Ureter (tissue), 1 donor: Measurements from ENCODE around the gene AKAP10. TPM values are rescaled to one million over a fixed set of nuclear protein-coding genes. Genes with fewer than 3 reads are reported as not detected.
"Not testable (repeated sequence)": the region's sequence is repeated elsewhere in the genome, so short reads cannot be mapped to it uniquely, and the experiment has no call there.

Experiments
- DNase-seq: peaks from one replicate; pipeline ENCODE4 v3.0.0-alpha.2; 2020; ENCODE audit warnings: low spot score
- total RNA-seq: library from RNA; stranded (reverse); gene quantifications from one replicate; pipeline ENCODE4 v1.2.4, GENCODE V29; 2023
- donor health status: DM: yes; HTN: yes; CAD: no.

Gene AKAP10
- total RNA-seq, 1 donor from 2014 or later: 57.1 TPM

- no peak for DNase-seq
Measured at GRCh38 chr17:19868079-19868395, 109.6 kb downstream of the AKAP10 start.

DNA sequence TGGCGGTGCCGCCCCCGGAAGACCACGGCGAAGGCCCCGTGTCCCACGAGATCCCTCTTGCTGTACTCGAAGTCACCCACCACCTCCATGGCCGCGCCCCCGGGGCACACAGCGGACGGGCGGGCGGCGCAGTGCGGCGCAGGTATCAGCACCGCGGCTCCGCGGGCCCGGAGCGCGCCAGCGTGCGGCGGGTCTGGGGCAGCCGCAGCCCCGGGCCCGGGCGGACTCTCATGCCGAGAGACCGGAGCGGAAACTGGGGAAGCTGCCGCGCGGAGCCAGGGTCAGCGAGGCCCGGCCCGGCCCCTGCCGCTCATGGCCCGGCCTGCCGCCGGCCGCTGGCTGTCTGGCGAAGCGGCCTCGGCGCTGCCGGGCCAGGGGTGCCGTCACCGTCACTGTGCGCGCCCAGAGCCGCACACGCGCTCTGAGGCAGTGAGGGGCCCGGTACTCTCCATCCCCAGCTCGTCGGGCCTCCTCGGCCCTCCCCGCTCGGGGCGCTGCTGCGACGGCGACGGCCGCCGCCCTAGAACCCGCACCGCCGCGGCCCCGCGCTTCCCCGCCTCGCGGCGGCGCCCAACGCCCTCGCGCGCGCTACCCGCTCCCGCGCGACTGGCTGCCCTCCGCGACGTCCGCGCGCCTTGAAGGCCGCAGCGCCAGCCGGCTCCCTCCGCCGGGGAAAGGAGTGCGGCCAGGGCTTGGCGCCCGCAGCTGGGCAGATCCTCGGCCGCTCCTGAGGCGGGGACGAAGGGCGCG lies 110.1 kb downstream of the AKAP10 start, which contains the start of gene ULK2:
ULK2 (minus strand) TSS at position 608 of the 750 bp plus-strand sequence; CDS start at position 89, 519 bp downstream.
- DNase-seq: peak; percentile 49

DNA sequence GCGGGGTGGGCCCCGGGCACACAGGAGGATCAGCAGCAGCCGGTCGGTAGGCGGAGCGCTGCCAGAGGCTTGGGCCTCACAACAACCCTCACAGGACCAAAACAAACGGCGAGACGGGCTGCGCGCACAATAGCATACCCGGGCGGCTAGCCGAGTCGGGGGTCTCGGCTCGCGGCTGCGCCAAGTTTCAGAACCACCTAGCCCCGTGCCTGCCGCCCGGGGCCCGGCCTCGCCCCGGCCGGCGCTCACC lies 110.6 kb downstream of the AKAP10 start:
- DNase-seq: peak; percentile 65

DNA sequence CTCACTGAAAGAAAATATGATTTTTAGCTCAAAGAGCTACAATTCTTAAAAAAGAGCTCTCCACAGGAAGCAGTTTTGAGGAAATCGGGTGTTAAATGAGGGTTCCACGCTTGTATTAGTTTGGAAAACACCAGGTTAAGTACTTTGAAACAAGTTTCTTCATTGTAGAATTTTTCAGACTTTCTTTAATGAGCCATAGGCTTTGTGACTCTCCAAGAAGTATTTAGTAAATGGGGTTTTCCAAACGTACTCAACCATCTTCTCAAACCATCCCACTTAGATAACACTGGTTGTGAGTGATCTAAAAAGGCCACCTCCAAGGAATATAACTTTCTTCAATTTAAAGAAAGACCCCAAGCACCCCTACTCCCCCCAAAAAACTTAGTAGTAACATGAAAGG lies 112.6 kb downstream of the AKAP10 start:
- no peak for DNase-seq

DNA sequence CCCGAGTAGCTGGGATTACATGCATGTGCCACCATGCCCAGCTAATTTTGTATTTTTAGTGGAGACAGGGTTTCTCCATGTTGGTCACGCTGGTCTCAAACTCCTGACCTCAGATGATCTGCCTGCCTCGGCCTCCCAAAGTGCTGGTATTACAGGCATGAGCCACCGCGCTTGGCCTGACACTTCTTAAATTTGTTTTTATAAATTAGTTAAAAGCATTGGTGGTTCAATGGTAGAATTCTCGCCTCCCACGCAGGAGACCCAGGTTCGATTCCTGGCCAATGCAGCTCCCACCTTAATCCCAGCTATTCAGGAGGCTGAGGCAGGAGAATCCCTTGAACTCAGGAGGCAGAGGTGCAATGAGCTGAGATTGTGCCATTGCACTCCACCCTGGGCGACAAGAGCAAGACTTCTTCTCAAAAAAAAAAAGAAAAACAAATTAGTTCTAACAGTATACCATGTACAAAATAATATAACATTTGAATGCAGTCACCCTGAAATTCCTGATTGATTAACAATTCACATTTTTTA lies 116.9 kb downstream of the AKAP10 start:
- not testable (repeated sequence) for DNase-seq

DNA sequence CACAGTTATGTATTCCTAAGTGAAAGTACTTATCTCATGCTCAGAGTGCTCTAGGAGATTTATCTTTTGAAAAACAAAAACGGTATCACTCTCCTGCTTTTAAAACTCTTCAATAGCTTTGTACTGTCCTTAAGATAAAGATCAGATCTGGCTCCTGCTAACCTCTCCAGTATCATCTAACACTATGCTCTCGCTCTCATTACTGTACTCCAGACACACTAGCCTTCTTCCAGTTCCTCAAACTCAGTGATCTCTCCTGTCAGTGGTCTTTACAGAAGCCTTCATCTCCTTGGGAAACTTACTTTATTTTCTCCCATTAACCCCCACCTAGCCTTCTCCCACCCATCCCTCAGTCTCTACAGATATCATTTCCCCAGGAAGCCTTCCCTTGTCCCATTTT lies 120.0 kb downstream of the AKAP10 start:
- DNase-seq: no peak

Other genes with a start within 250 kb of the AKAP10 start
- gene ALDH3A1, start 229.5 kb downstream of the AKAP10 start, total RNA-seq: 1.2 TPM
- gene ULK2, start 109.9 kb downstream of the AKAP10 start, total RNA-seq: 17.3 TPM
- gene SPECC1, start 31.5 kb upstream of the AKAP10 start, total RNA-seq: 26.2 TPM